Measurements from ENCODE around the gene SPZ1. TPM values are rescaled to one million over a fixed set of nuclear protein-coding genes. Genes with fewer than 3 reads are reported as not detected.
"Not testable (repeated sequence)": the region's sequence is repeated elsewhere in the genome, so short reads cannot be mapped to it uniquely, and the experiment has no call there.

Gene SPZ1, protein sequence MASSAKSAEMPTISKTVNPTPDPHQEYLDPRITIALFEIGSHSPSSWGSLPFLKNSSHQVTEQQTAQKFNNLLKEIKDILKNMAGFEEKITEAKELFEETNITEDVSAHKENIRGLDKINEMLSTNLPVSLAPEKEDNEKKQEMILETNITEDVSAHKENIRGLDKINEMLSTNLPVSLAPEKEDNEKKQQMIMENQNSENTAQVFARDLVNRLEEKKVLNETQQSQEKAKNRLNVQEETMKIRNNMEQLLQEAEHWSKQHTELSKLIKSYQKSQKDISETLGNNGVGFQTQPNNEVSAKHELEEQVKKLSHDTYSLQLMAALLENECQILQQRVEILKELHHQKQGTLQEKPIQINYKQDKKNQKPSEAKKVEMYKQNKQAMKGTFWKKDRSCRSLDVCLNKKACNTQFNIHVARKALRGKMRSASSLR
- total RNA-seq: not detected

DNA sequence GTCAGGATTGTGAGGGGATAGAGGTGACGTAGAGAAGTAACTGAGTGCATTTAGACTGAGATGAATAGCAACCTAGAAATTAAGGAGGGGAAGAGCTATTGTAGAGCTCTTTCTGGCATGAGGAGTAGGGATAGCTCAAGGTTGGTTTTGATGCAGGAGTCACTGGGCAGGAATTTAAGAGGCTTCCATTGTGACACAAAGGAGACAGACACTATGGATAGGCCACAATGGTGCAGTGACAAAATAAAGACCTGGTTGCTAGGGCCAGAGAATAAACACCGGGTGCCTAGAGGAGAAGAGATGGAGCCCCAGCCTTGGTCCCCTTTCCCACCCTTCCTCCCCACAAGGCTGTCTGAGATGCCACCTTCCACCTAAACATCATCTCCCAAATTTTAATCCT lies at the start of gene SPZ1:
Gene SPZ1 (plus strand): TSS at position 301 of the 400 bp plus-strand sequence. CDS start 214 bp downstream, outside the sequence.
- H3K27me3 ChIP-seq: no peaks in the 10 kb centered on the region
- H3K4me1 ChIP-seq: no peaks in the 10 kb centered on the region
- 90% methylated on average over 2 of the region's 2 CpGs for WGBS
- H3K27ac ChIP-seq: no peak within 1 kb of the TSS
- TF ChIP-seq, protein P1, sequence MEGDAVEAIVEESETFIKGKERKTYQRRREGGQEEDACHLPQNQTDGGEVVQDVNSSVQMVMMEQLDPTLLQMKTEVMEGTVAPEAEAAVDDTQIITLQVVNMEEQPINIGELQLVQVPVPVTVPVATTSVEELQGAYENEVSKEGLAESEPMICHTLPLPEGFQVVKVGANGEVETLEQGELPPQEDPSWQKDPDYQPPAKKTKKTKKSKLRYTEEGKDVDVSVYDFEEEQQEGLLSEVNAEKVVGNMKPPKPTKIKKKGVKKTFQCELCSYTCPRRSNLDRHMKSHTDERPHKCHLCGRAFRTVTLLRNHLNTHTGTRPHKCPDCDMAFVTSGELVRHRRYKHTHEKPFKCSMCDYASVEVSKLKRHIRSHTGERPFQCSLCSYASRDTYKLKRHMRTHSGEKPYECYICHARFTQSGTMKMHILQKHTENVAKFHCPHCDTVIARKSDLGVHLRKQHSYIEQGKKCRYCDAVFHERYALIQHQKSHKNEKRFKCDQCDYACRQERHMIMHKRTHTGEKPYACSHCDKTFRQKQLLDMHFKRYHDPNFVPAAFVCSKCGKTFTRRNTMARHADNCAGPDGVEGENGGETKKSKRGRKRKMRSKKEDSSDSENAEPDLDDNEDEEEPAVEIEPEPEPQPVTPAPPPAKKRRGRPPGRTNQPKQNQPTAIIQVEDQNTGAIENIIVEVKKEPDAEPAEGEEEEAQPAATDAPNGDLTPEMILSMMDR (IDR thresholded peaks at IDR 0.05): no peak
- TF ChIP-seq POLR2A (IDR thresholded peaks at IDR 0.05): no peak
- TF ChIP-seq POLR2AphosphoS5 (IDR thresholded peaks at IDR 0.05): no peak
- TF ChIP-seq EP300 (IDR thresholded peaks at IDR 0.05): no peak
- DNase-seq (ENCODE audit: low spot score in 2 of 2): no peak
- no peaks in the 10 kb centered on the region for H3K36me3 ChIP-seq
- H3K9me3 ChIP-seq: no peaks in the 10 kb centered on the region
- no peak within 1 kb of the TSS for H3K4me3 ChIP-seq

DNA sequence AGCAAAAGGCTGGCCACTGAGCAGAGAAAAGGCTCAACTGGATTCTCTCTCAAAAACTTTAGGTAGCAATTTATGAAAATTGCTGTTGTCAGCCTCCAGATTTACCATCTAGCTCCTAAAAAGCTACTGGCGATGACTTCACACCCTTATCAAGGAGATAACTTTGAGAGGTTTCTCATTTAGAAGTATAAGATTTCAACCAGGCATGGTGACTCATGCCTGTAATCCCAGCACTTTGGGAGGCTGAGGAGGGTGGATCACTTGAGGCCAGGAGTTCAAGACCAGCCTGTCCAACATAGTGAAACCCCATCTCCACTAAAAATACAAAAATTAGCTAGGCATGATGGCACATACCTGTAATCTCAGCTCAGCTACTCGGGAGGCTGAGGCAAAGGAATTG lies 49.3 kb upstream of the SPZ1 start:
- not testable (repeated sequence) for DNase-seq (ENCODE audit: low spot score in 2 of 2); H3K27ac ChIP-seq; H3K9me3 ChIP-seq; H3K4me3 ChIP-seq; H3K36me3 ChIP-seq; H3K4me1 ChIP-seq; H3K27me3 ChIP-seq
- 91% methylated on average over 2 of the region's 2 CpGs for WGBS

DNA sequence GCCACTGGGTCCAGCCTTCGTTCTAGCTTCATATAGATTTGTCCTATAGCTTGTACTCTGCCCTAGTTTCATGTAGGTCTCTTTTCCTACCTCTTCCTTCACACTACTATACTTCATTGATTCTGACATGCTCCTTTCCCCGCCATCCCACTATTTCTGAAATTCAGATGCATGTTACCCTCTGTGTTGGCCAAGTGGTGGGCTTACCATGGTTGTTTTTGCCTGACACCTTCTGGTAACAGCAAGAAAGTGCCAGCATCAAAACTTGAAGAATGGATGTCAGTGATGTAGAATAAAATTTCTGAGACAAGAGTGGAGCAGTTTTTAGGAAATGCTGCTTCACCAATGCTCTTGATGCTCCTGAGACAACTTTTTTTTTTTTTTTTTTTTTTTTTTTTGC lies 44.5 kb upstream of the SPZ1 start:
- TF ChIP-seq EP300 (IDR thresholded peaks at IDR 0.05) (no peak), POLR2AphosphoS5 (IDR thresholded peaks at IDR 0.05) (no peak), POLR2A (IDR thresholded peaks at IDR 0.05) (no peak)
- TF ChIP-seq, protein P1 (IDR thresholded peaks at IDR 0.05): no peak
- no peaks in the 10 kb centered on the region for H3K36me3 ChIP-seq
- no peaks in the 10 kb centered on the region for H3K4me1 ChIP-seq
- H3K4me3 ChIP-seq: no peak overlapping the region
- no peak for DNase-seq (ENCODE audit: low spot score in 2 of 2)
- 79% methylated on average over 2 of the region's 2 CpGs for WGBS
- no peaks in the 10 kb centered on the region for H3K27me3 ChIP-seq
- H3K9me3 ChIP-seq: no peaks in the 10 kb centered on the region
- no peak overlapping the region for H3K27ac ChIP-seq

DNA sequence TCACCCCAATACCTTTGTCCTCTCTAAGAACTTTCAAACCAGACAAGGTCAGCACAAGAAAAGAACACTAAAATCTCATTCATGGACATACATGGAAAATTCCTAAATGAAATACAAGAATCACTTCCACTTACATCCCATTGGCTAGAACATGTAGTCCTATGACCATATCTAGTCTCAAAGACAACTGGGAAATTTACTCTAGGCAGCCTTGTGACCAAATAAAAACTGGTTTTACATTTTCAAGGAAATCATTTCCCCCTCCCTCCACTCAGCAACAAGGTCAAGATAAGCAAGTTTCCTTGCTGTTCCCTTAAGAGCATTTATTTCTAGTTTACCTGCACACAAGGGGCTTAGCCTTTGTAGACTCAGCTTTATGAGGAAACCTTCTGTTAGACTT lies 43.6 kb upstream of the SPZ1 start:
- H3K4me3 ChIP-seq: no peak overlapping the region
- H3K27ac ChIP-seq: no peak overlapping the region

DNA sequence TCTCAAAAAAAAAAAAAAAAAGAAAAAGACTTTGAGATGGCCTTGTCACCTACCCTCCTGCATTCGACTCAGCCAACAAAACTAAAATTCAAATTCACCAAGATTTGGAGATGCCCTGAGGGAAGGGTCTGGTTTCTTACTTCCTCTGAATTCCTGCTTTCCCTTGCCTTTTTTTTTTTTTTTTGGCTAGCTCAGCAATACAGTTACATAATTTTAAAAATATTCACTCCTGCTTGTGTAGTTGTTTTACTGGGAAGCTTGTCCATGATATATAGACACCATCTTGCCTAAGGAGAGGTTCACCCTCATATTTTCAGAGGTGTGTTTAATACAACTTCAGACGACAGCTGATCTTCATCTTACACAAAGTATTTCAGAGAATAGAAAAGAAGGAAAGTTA lies 42.6 kb upstream of the SPZ1 start:
- Histone ChIP-seq H3K27me3 (peaks cover 3% of the 10 kb centered on the region), H3K4me1 (no peaks in the 10 kb centered on the region), H3K36me3 (no peaks in the 10 kb centered on the region), H3K9me3 (no peaks in the 10 kb centered on the region), H3K4me3 (no peak overlapping the region), H3K27ac (no peak overlapping the region)
- TF ChIP-seq POLR2A (IDR thresholded peaks at IDR 0.05) (no peak), POLR2AphosphoS5 (IDR thresholded peaks at IDR 0.05) (no peak), EP300 (IDR thresholded peaks at IDR 0.05) (no peak)
- TF ChIP-seq, protein P1 (IDR thresholded peaks at IDR 0.05): no peak
- 23% methylated on average over 2 of the region's 2 CpGs for WGBS
- no peak for DNase-seq (ENCODE audit: low spot score in 2 of 2)

More for the DNA sequence above, 43.6 kb upstream of the SPZ1 start:
- H3K27me3 ChIP-seq: no peaks in the 10 kb centered on the region
- H3K9me3 ChIP-seq: no peaks in the 10 kb centered on the region
- H3K4me1 ChIP-seq: no peaks in the 10 kb centered on the region
- no peak for DNase-seq (ENCODE audit: low spot score in 2 of 2)
- no peaks in the 10 kb centered on the region for H3K36me3 ChIP-seq
- TF ChIP-seq POLR2A (IDR thresholded peaks at IDR 0.05): no peak
- TF ChIP-seq, protein P1 (IDR thresholded peaks at IDR 0.05): no peak
- no peak for TF ChIP-seq EP300 (IDR thresholded peaks at IDR 0.05)
- no peak for TF ChIP-seq POLR2AphosphoS5 (IDR thresholded peaks at IDR 0.05)
